Hematopoietic multipotent progenitor cell treated with erythropoietin and hydrocortisone succinate and interleukin-3 and kit ligand, for 17 days (in vitro differentiated cells): ENCODE data around the gene ZFYVE9.

Source experiments
- DNase-seq: peaks from one replicate; pipeline ENCODE4 v3.0.0-alpha.2; 2015; ENCODE audit warnings: low spot score

Gene ZFYVE9

DNA sequence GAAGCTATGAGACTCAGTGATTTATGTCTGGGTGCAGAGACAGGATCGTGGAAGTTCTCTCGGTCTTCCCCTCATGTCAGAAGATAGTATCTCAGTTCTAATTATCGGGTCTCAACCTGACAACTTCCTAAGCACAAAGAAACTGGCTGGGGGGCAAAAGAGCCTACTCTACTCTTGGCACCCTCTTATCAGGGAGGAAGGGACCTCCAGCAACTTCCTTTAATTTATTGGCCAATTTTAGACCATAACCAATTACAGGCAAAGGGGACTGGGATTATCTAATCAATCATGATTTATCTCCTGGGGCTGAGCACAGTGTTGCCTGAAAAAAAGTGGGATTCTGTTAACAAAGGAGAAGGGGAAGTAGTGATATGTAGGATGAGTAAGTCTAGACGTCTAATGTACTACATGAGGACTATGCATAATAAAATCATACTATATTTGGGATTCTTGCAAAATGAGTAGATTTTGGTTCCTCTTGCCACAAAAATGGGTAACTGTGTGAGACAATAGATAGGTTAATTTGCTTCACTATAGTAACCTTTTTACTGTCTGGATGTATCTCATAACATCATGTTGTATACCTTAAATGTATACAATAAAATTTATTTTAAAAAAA lies 98.8 kb downstream of the ZFYVE9 start:
- no peak for DNase-seq

DNA sequence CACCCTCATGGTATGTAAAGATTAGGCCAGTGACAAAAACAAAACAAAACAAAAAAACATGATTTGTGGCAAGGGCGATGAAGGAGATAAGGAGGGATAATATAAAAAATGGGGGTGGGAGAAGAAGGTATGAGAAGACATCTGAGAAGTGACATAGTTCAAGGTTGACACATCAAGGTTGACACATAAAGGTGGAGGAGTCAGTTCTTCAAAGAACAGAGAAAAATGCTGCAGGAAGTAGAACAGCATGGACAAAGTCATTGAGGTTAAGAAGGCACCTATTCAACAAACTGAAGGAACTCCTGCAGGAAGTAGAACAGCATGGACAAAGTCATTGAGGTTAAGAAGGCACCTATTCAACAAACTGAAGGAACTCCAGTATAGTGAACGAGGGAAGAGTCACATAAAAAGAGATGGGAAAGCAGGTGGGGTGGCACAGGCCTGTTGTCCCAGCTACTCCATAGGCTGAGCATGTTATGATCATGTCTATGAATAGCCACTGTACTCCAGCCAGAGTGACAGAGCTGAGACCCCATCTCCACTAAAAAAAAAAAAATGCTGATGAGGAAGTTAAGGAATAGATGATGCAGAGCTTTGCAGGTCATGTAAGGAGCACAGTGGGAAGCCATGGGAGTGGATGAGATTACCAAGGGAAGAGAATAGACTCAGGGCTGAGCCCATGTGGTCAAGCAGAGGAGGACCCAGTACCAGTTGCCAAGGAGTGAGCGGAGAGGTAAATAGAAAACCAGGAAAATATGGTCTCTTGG lies 101.5 kb downstream of the ZFYVE9 start:
- no peak for DNase-seq

DNA sequence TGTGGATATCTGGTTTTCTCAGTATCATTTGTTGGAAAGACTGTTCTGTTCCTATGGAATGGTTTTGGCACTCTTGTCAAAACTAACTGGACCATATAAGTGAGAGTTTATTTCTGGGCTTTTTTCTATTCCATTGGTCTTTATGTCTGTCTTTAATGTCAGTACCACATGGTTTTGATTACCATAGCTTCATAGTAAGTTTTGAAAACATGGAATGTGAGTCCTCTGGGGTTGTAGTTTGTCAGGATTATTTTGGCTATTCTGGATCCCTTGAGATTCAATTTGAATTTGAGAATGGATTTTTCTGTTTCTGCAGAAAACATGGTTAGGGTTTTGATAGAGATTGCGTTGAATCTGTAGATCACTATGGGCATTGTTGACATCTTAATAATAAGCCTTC lies 107.9 kb downstream of the ZFYVE9 start:
- DNase-seq, result no peak

DNA sequence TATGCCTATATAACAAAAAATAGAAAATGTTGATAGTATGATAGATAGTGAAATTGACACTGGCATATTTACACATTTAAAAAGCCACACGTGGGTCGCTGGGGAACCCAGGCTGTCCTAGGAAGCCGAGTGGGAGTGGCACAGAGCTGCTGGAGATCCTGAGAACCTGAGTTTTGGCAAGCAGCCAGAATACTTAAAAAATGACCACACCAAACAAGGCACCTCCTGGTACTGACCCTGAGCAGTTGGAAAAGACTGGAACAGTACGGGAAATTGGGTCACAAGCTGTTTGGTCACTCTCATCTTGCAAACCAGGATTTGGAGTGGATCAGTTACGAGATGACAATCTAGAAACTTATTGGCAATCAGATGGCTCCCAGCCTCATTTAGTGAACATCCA lies 111.5 kb downstream of the ZFYVE9 start:
- no peak for DNase-seq

DNA sequence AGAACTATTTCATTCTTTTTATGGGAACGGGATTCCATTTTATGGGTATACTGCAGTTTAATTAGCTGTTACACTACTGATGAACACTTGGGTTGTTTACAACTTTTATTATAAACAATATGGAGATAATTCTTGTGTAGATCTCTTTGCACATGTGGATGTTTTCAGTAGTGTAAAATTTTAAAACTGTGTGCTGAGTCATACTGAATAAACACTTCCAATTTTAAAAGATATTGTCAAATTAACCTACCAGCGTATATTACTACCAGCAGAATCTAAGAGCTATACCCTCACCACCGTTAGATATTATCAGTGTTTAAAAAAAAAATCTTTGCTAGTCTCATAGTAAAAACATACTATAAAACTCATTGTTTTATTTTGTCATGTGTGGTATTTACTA lies 118.0 kb downstream of the ZFYVE9 start:
- DNase-seq, result no peak

GRCh38 chr1:52263153-52263910 lies 121.4 kb downstream of the ZFYVE9 start:
- DNase-seq, result no peak

- no peak for DNase-seq
These were observed 122.7 kb downstream of the ZFYVE9 start for GRCh38 chr1:52264530-52265115.

DNA sequence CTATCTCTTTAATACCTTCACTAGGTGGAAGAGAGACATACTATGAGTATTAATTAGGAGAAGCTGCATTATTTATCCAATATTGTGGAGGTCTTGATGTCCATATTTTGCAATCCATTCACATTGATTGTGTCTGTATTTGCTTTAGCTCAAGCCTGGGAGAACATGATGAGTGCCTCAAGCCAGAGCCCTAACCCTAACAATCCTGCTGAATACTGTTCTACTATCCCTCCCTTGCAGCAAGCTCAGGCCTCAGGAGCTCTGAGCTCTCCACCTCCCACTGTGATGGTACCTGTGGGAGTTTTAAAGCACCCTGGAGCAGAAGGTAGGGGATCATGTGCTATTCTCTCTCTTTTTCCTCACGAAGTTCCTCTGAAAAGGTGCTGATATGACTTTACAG lies 124.6 kb downstream of the ZFYVE9 start:
- DNase-seq, result no peak

- DNase-seq, result no peak
These were observed 126.5 kb downstream of the ZFYVE9 start for GRCh38 chr1:52268372-52268771.

DNA sequence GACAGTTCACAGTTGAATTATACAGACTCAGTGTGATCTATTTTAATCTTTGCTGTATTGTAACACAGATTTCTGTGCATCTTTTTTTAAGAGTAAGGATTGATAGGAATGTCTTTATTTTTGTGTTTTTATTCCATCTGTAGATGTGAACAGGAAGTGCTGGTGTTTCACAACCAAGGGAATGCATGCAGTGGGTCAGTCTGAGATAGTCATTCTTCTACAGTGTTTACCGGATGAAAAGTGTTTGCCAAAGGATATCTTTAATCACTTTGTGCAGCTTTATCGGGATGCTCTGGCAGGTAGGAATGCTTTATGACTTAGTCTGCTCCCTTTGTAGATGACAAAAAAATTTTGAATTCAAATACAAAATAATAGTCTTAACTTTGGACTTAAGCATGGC lies 139.6 kb downstream of the ZFYVE9 start:
- DNase-seq, result no peak

DNA sequence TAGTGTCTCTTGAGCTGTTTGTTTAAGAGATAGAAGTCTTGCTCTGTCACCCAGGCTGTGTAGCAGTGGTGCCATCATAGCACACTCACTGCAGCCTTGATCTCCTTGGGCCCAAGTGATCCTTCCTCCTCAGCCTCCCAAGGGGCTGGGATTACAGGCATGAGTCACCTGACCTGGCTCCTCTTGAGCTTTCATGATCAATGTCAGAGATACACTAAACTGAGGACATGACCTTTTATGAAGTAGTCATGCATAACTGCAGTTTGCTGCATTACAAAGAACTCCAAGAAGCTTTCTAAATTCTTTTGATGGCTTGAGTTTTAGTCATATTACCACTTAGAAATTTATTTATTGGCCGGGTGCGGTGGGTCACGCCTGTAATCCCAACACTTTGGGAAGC lies 146.4 kb downstream of the ZFYVE9 start:
- DNase-seq, result no peak

GRCh38 chr1:52294580-52294979 lies 152.7 kb downstream of the ZFYVE9 start:
- DNase-seq, result no peak

- no peak for DNase-seq
These were observed 154.5 kb downstream of the ZFYVE9 start for GRCh38 chr1:52296345-52296744.

- no peak for DNase-seq
These were observed 163.7 kb downstream of the ZFYVE9 start for GRCh38 chr1:52305417-52306226.

DNA sequence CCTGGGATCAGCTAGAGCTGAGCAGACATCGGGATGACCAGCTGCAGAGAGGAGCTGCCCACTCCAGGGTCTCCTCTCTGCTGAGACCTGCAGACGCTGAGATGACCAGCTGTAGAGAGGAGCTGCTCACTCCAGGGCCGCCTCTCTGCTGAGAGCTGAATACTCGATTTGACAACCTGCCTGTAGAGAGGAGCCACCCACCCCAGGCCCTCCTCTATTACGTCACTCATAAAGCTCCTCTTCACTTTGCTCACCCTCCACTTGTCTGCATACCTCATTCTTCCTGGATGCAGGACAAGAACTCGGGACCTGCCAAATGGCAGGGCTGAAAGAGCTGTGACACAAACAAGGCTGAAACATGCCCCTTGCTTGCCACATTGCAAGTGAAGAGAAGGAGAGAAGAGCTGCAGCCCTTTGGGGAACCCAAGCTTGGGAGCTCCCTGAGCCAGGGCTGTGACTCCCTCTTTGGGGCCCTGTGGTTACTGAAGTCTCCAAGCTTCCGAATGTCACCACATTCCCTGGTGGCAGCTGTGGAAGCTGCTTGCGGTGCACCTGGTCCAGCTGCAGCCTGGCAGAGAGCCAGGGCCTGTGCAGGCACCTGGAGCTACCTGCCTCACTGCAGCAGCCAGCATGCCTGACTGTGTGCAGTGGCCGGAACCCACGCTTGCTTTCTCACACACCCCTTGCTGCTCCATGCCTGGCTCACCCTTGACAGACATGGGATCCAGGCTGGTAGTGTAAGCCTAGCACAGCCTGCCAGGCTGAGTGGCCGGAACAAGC lies 164.5 kb downstream of the ZFYVE9 start:
- DNase-seq, result no peak

DNA sequence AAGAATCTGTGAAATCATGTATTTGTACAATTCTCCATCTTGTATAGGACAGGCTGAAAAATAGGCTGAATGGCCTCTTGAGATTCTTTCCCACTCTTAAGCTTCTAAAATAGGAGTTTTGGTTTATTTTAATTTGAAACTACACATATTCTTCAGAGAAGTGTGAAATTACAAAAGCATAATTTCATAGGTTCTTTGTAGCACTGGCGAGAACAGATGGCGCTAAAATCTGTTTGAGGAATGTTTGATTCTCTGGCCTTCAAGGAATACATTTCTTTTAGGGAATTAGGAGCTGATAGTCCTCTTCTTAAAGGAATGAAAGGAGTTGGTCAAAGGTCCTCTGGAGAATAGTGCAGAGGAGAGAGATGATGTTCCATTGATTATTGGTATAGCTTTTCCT lies 179.2 kb downstream of the ZFYVE9 start:
- no peak for DNase-seq

DNA sequence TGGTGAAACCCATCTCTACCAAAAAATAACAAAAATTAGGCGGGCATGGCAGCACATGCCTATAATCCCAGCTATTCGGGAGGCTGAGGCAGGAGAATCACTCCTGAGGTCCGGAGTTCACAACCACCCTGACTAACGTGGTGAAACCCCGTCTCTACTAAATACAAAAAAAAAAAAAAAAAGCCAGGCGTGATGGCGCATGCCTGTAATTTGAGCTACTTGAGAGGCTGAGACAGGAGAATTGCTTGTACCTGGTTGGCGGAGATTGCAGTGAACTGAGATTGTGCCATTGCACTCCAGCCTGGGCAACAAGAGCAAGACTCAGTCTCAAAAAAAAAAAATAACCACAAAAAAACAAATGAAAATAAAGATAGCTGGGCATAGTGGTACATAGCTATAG lies 181.8 kb downstream of the ZFYVE9 start:
- no peak for DNase-seq

GRCh38 chr1:52325786-52326185 lies 183.9 kb downstream of the ZFYVE9 start:
- no peak for DNase-seq

DNA sequence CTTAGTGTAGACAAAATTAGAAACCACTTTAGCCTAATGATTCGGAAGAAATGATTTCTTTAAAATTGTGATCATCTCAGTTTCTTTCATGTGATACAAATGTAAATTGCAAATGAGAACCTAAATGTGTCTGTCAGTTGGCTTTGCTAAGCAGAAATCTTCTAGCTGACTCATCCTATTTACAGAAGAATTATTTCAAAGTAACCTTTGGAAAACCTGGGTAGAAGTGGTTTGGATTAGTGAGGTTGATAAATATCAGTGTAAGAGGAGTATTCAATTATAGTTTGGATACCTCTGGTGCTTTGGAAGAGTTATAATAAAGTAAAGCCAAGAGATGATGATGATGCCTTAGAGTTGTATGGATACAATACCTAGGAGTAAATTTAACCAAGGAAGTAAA lies 186.7 kb downstream of the ZFYVE9 start:
- no peak for DNase-seq

GRCh38 chr1:52332411-52332810 lies 190.5 kb downstream of the ZFYVE9 start:
- DNase-seq, result no peak

GRCh38 chr1:52334906-52335528 lies 193.1 kb downstream of the ZFYVE9 start:
- DNase-seq, result no peak
